Measurements from ENCODE around the gene MAGI2. TPM values are rescaled to one million over a fixed set of nuclear protein-coding genes. Genes with fewer than 3 reads are reported as not detected.

MAGI2 gene
- total and polyA plus RNA-seq, 2 donors (not counting 3 experiments of a cell fraction or from before 2014, with no cell fraction given): 0.28 to 6.0 TPM

GRCh38 chr7:78234634-78235033, 1218.8 kb downstream of the MAGI2 start:
- DNase-seq (ENCODE audit: low read depth, low spot score): no peak
- POLR2A ChIA-PET: no interaction called here
- Histone ChIP-seq H3K27ac (ENCODE audit: insufficient read depth, low read depth, low read length) (no peak overlapping the region), H3K27me3 (ENCODE audit: control insufficient read depth in 2 of 2, insufficient read depth in 2 of 2, low read length in 2 of 2) (no peaks in the 10 kb centered on the region), H2AFZ (ENCODE audit: low read depth, low read length) (no peak overlapping the region), H3K79me2 (ENCODE audit: control insufficient read depth, insufficient read depth, low read length) (no peaks in the 10 kb centered on the region), H3K4me1 (ENCODE audit: control insufficient read depth, extremely low read depth, insufficient read depth, low read length) (no peaks in the 10 kb centered on the region), H3K9me3 (replicated peaks; ENCODE audit: control insufficient read depth, insufficient read depth, low read length) (no peaks in the 10 kb centered on the region), H3K4me2 (ENCODE audit: insufficient read depth, low read length) (no peak overlapping the region), H3K9ac (replicated peaks; ENCODE audit: extremely low read depth, insufficient read depth, low read length) (no peak overlapping the region), H3K4me3 (replicated peaks in 1 of 3; ENCODE audit: insufficient read depth in 1 of 3, low read depth in 1 of 3, low read length in 3 of 3) (no peak overlapping the region), H4K20me1 (replicated peaks; ENCODE audit: control insufficient read depth, extremely low read depth, insufficient read depth, low read length) (no peaks in the 10 kb centered on the region), H3K36me3 (ENCODE audit: control insufficient read depth in 2 of 2, extremely low read depth in 1 of 2, insufficient read depth in 2 of 2, low read length in 2 of 2) (no peaks in the 10 kb centered on the region), H3K9me1 (replicated peaks; ENCODE audit: control insufficient read depth, extremely low read depth, insufficient read depth, low read length) (no peaks in the 10 kb centered on the region)
- BruUV-seq (replicated peaks): no TSS peak
- FAIRE-seq: no peak
- TF ChIP-seq MYC (IDR thresholded peaks at IDR 0.05; ENCODE audit: low read depth, low read length) (no peak), FOS (IDR thresholded peaks at IDR 0.05; ENCODE audit: borderline replicate concordance, insufficient read depth, low read length) (no peak), POLR2AphosphoS5 (IDR thresholded peaks at IDR 0.05; ENCODE audit: insufficient read depth, low read depth, low read length) (no peak), MAX (IDR thresholded peaks at IDR 0.05; ENCODE audit: insufficient read depth, insufficient read length) (no peak), POLR2A (IDR thresholded peaks at IDR 0.05; ENCODE audit: low read depth, low read length) (no peak), GATA2 (IDR thresholded peaks at IDR 0.05; ENCODE audit: insufficient read depth, insufficient read length, low read depth, low read length) (no peak), JUN (IDR thresholded peaks at IDR 0.05; ENCODE audit: borderline replicate concordance, insufficient read depth, insufficient read length, low read depth) (no peak), CTCF (IDR thresholded peaks at IDR 0.05; ENCODE audit: extremely low read depth in 1 of 2, insufficient read depth in 1 of 2, low read depth in 1 of 2, low read length in 2 of 2) (no peak), EZH2 (IDR thresholded peaks at IDR 0.05; ENCODE audit: borderline replicate concordance, low read depth, low read length, severe bottlenecking) (no peak)
- dilution Hi-C loops (cut with MboI; ENCODE audit: extremely low pct_ligation_motif_present, low sequenced_read_pairs): no loop called here
- CTCF ChIA-PET: no interaction called here
- intact Hi-C loops (cut with micrococcal nuclease): no loop called here
